ENCODE results near the gene FARP1.
"Not testable (repeated sequence)": the region's sequence is repeated elsewhere in the genome, so short reads cannot be mapped to it uniquely, and the experiment has no call there.

Gene FARP1

GRCh38 chr13:98265692-98266551, 123.0 kb downstream of the FARP1 start:
- DNase-seq = no peak

GRCh38 chr13:98267080-98267912, 124.4 kb downstream of the FARP1 start:
- DNase-seq = no peak

- DNase-seq = no peak
Measured at GRCh38 chr13:98269386-98269785, 126.5 kb downstream of the FARP1 start.

- DNase-seq = no peak
Measured at GRCh38 chr13:98270819-98271218, 127.9 kb downstream of the FARP1 start.

GRCh38 chr13:98271646-98272045, 128.8 kb downstream of the FARP1 start:
- DNase-seq = not testable (repeated sequence)

GRCh38 chr13:98272549-98272948, 129.7 kb downstream of the FARP1 start:
- no peak for DNase-seq

GRCh38 chr13:98273067-98273823, 130.4 kb downstream of the FARP1 start:
- no peak for DNase-seq

- DNase-seq = no peak
Measured at GRCh38 chr13:98273824-98274742, 131.2 kb downstream of the FARP1 start.

- DNase-seq = no peak
Measured at GRCh38 chr13:98274921-98275487, 132.1 kb downstream of the FARP1 start.

GRCh38 chr13:98275681-98276171, 132.8 kb downstream of the FARP1 start:
- no peak for DNase-seq

- no peak for DNase-seq
Measured at GRCh38 chr13:98276486-98276885, 133.6 kb downstream of the FARP1 start.

GRCh38 chr13:98278068-98278724, 135.3 kb downstream of the FARP1 start:
- no peak for DNase-seq

- peak; percentile 31 for DNase-seq
Measured at GRCh38 chr13:98279473-98280175, 136.7 kb downstream of the FARP1 start.

GRCh38 chr13:98280176-98280510, 137.2 kb downstream of the FARP1 start:
- DNase-seq = no peak

- no peak for DNase-seq
Measured at GRCh38 chr13:98284679-98285078, 141.8 kb downstream of the FARP1 start.

- DNase-seq = no peak
Measured at GRCh38 chr13:98285317-98285716, 142.4 kb downstream of the FARP1 start.

- no peak for DNase-seq
Measured at GRCh38 chr13:98285852-98286594, 143.1 kb downstream of the FARP1 start.

- DNase-seq = no peak
Measured at GRCh38 chr13:98286799-98287198, 143.9 kb downstream of the FARP1 start.

GRCh38 chr13:98288211-98288610, 145.3 kb downstream of the FARP1 start:
- no peak for DNase-seq
